Measurements from ENCODE around the gene ARHGAP12.

GRCh38 chr10:31832261-31832660 is 96.4 kb downstream of the ARHGAP12 start:
- TF ChIP-seq CTCF (conservative IDR thresholded peaks at IDR 0.05; ENCODE audit: low read length) (no peak), EZH2phosphoT487 (IDR thresholded peaks at IDR 0.05; ENCODE audit: borderline replicate concordance) (no peak)

Data from Loucy (cell line).